GM12878 (cell line): ENCODE measurements around the gene ACACA. TPM values are rescaled to one million over a fixed set of nuclear protein-coding genes. Genes with fewer than 3 reads are reported as not detected.

Experiments used
- ATAC-seq: fragments of 200-7000 bp; cut with Tn5 transposase; 3 replicates; pipeline ENCODE4 v1.9.1; 2020; ENCODE audit warnings: mild to moderate bottlenecking, moderate library complexity
- BruUV-seq: library from RNA; stranded (reverse); fragments of 400-500 nt; replicated peaks from 2 replicates; lab custom pipeline; 2021; lab: Mats Ljungman, UMichigan
- CTCF ChIA-PET: fragments of 300-600 bp; sonication (Branson Sonifier 250); formaldehyde crosslinking; extraction: SDS; loops from one replicate; lab custom pipeline; 2021; ENCODE audit warnings: inconsistent platforms; lab: Yijun Ruan, JAX
- POLR2A ChIA-PET: fragments of 350-600 bp; formaldehyde crosslinking; extraction: SDS; loops from one replicate; lab custom pipeline; 2021; ENCODE audit warnings: inconsistent platforms; lab: Charles Lee
- RAD21 ChIA-PET: fragments of 300-600 bp; sonication (Branson Sonifier 250); formaldehyde crosslinking; loops from one replicate; lab custom pipeline; 2023; ENCODE audit warnings: antibody characterized with exemption; ENCODE audit not compliant: unreplicated experiment; lab: Charles Lee
- SMC1A ChIA-PET: fragments of 300-600 bp; sonication (Branson Sonifier 250); formaldehyde crosslinking; loops from one replicate; lab custom pipeline; 2023; ENCODE audit not compliant: unreplicated experiment, uncharacterized antibody; lab: Charles Lee
- DNase-seq: peaks from one replicate; pipeline ENCODE4 v3.0.0-alpha.2; 2011; ENCODE audit warnings: low read depth, low spot score
- FAIRE-seq: peaks from 3 replicates; lab custom pipeline; 2011; peaks lifted over from hg19 to GRCh38; lab: Jason Lieb, UNC
- H2AFZ ChIP-seq: 2 replicates; pipeline ENCODE4 v1.6.0; 2011; ENCODE audit warnings: low read depth, low read length, control low read depth; ENCODE audit not compliant: control insufficient read depth
- H3K27ac ChIP-seq: 2 replicates; pipeline ENCODE4 v1.5.1; 2011; ENCODE audit warnings: control low read depth; ENCODE audit not compliant: control insufficient read depth, insufficient read depth
- H3K27me3 ChIP-seq, 2 experiments: replicated peaks in 1 of 2; 2 replicates each; pipeline versions ENCODE4 v1.6.0 to v1.6.1; 2011; ENCODE audit warnings: low read length in 1 of 2; ENCODE audit not compliant: control insufficient read depth in 2 of 2, insufficient read depth in 2 of 2
- H3K36me3 ChIP-seq, 2 experiments: 2 replicates each; pipeline ENCODE4 v1.5.1; 2011; ENCODE audit warnings: low read length in 1 of 2; ENCODE audit not compliant: control insufficient read depth in 2 of 2, insufficient read depth in 2 of 2
- H3K4me1 ChIP-seq: 2 replicates; pipeline ENCODE4 v1.6.1; 2011; ENCODE audit warnings: mild to moderate bottlenecking, low read length, moderate library complexity, mixed read lengths; ENCODE audit not compliant: control insufficient read depth, insufficient read depth
- H3K4me2 ChIP-seq: 2 replicates; pipeline ENCODE4 v1.6.0; 2011; ENCODE audit warnings: control low read depth; ENCODE audit not compliant: control insufficient read depth, insufficient read depth
- H3K4me3 ChIP-seq: fragments of 200-600 bp; sonication (generic); 2 replicates; pipeline ENCODE4 v1.5.1; 2016
- H3K79me2 ChIP-seq: 2 replicates; pipeline ENCODE4 v1.6.0; 2011; ENCODE audit warnings: low read length; ENCODE audit not compliant: control insufficient read depth, insufficient read depth
- H3K9ac ChIP-seq: 2 replicates; pipeline ENCODE4 v1.8.0; 2011; ENCODE audit warnings: low read length, control low read depth, mixed read lengths; ENCODE audit not compliant: control insufficient read depth, insufficient read depth
- H3K9me3 ChIP-seq: replicated peaks from 3 replicates; pipeline ENCODE4 v1.5.1; 2011; ENCODE audit warnings: mild to moderate bottlenecking, low read length; ENCODE audit not compliant: control insufficient read depth, insufficient read depth
- H4K20me1 ChIP-seq: 2 replicates; pipeline ENCODE4 v1.6.0; 2011; ENCODE audit not compliant: control insufficient read depth, insufficient read depth
- BCL11A ChIP-seq: IDR thresholded peaks from 2 replicates; pipeline ENCODE4 v1.6.1; 2011; ENCODE audit warnings: low read depth, low read length
- CEBPZ ChIP-seq: fragments of 150-350 bp; IDR thresholded peaks from 2 replicates; pipeline ENCODE4 v1.6.1; 2016; ENCODE audit warnings: low read depth, low read length
- FOXK2 ChIP-seq: fragments of 450-650 bp; IDR thresholded peaks from 2 replicates; pipeline ENCODE4 v1.6.1; 2017; ENCODE audit warnings: mild to moderate bottlenecking, moderate library complexity
- HDAC6 ChIP-seq: fragments of 200-600 bp; sonication (generic); IDR thresholded peaks from one replicate; pipeline ENCODE4 v1.8.0; 2017; ENCODE audit warnings: antibody characterized with exemption; ENCODE audit not compliant: unreplicated experiment
- IKZF2 ChIP-seq, 2 experiments: fragments of 450-650 bp; IDR thresholded peaks; 2 replicates each; pipeline ENCODE4 v1.6.1; 2017; ENCODE audit warnings: mild to moderate bottlenecking in 2 of 2, moderate library complexity in 2 of 2
- MTA3 ChIP-seq: IDR thresholded peaks from 2 replicates; pipeline ENCODE4 v1.6.1; 2012; ENCODE audit warnings: low read length, inconsistent platforms, borderline replicate concordance
- NFIC ChIP-seq: IDR thresholded peaks from 2 replicates; pipeline ENCODE4 v1.6.1; 2012; ENCODE audit warnings: low read depth, mild to moderate bottlenecking, inconsistent platforms, low read length, moderate library complexity
- NR2F1 ChIP-seq: fragments of 450-650 bp; conservative IDR thresholded peaks from 2 replicates; pipeline ENCODE4 v1.6.1; 2017; ENCODE audit warnings: mild to moderate bottlenecking
- PAX8 ChIP-seq: fragments of 450-650 bp; IDR thresholded peaks from 2 replicates; pipeline ENCODE4 v1.6.1; 2017; ENCODE audit warnings: mild to moderate bottlenecking, moderate library complexity
- SMAD1 ChIP-seq: fragments of 450-650 bp; IDR thresholded peaks from 2 replicates; pipeline ENCODE4 v1.6.1; 2018; ENCODE audit warnings: mild to moderate bottlenecking, low read depth; ENCODE audit not compliant: partially characterized antibody
- SMC3 ChIP-seq: IDR thresholded peaks from 2 replicates; pipeline ENCODE4 v1.6.1; 2011; ENCODE audit warnings: low read length, improper control_type of control experiment, borderline replicate concordance
- TBL1XR1 ChIP-seq: IDR thresholded peaks from 2 replicates; pipeline ENCODE4 v1.6.1; 2012; ENCODE audit warnings: low read depth, low read length, improper control_type of control experiment
- TCF12 ChIP-seq: IDR thresholded peaks from 2 replicates; pipeline ENCODE4 v1.6.1; 2011; ENCODE audit warnings: low read depth, mild to moderate bottlenecking, low read length
- USF2 ChIP-seq: IDR thresholded peaks from 2 replicates; pipeline ENCODE4 v1.6.1; 2011; ENCODE audit warnings: low read depth, low read length, improper control_type of control experiment, borderline replicate concordance
- ZNF592 ChIP-seq: fragments of 450-650 bp; IDR thresholded peaks from 2 replicates; pipeline ENCODE4 v1.6.1; 2017; ENCODE audit warnings: mild to moderate bottlenecking, moderate library complexity
- WGBS: methylation state at CpG from one replicate; pipeline ENCODE4 v1.1.6; 2016; ENCODE audit warnings: low lambda C conversion rate; ENCODE audit not compliant: insufficient replicate concordance, insufficient coverage; ENCODE audit errors: missing lambda C conversion rate; 5-methylcytosine and 5-hydroxymethylcytosine counted together
- in situ Hi-C: fragments of 300-500 bp; cut with MboI; formaldehyde crosslinking; loops from 9 replicates; pipeline ENCODE4 v1.14.3; 2018; ENCODE audit warnings: mixed read lengths
- intact Hi-C: fragments of 100-400 bp; cut with micrococcal nuclease; formaldehyde crosslinking; loops from one replicate; pipeline ENCODE4 v1.14.2; 2022; ENCODE audit not compliant: unreplicated experiment
- polyA plus RNA-seq, 11 experiments: library from polyadenylated mRNA; depleted of rRNA in 4 of 11; unstranded in 6 of 11; stranded (reverse) in 5 of 11; fragments of >200 nt; fragmentation: Nextera tagmentation in 4 of 11; fragmentation: Illumina TruSeq in 1 of 11; extraction: Ambion mirVana in 4 of 11; extraction: Trizol in 1 of 11; gene quantifications; 1 replicate in 1 of 11; 2 replicates in 10 of 11; pipeline versions ENCODE4 v1.2.1 to v1.2.3, GENCODE V29; 2011 to 2016; ENCODE audit warnings: inconsistent platforms in 2 of 11, missing spikeins in 2 of 11, low read depth in 1 of 11
- total RNA-seq, 4 experiments: library from RNA; depleted of rRNA in 3 of 4; stranded (reverse); fragments of >200 nt in 3 of 4; fragmentation: Illumina TruSeq in 1 of 4; extraction: Trizol in 1 of 4; gene quantifications; 2 replicates each; pipeline versions ENCODE4 v1.2.1 to v1.2.3, GENCODE V29; 2013 to 2021

Gene ACACA
- total and polyA plus RNA-seq, 10 of the 15 experiments (the other 5 are each of a cell fraction or from before 2014, with no cell fraction given), result 12.9 to 74.2 (median 32.0) TPM

GRCh38 chr17:37305406-37305905, 101.2 kb downstream of the ACACA start:
- H3K9me3 ChIP-seq, result no peaks in the 10 kb centered on the region
- no peak overlapping the region for H3K4me3 ChIP-seq
- CTCF ChIA-PET, result interaction anchor here (0.9 kb wide), 1 partner anchor 209 kb away, joined by 3 read pairs; no protein-coding TSS in a partner anchor
- DNase-seq, result no peak
- H3K27me3 ChIP-seq, result no peaks in the 10 kb centered on the region
- no peaks in the 10 kb centered on the region for H3K36me3 ChIP-seq
- RAD21 ChIA-PET, result no interaction called here
- SMC1A ChIA-PET, result no interaction called here
- WGBS, result 90% methylated on average over 2 of the region's 2 CpGs
- no peak overlapping the region for H3K27ac ChIP-seq
- no peaks in the 10 kb centered on the region for H3K4me1 ChIP-seq
- no TSS peak for BruUV-seq
- no peaks in the 10 kb centered on the region for H4K20me1 ChIP-seq
- intact Hi-C loops (no loop called here), in situ Hi-C loops (no loop called here)
- TF ChIP-seq SMAD1 (no peak), PAX8 (no peak), BCL11A (no peak), IKZF2 (IDR thresholded peaks at IDR 0.05) (no peak), SMC3 (no peak), FOXK2 (no peak), CEBPZ (no peak), TCF12 (no peak), MTA3 (no peak), NFIC (no peak), TBL1XR1 (no peak), HDAC6 (no peak), USF2 (no peak), ZNF592 (no peak), NR2F1 (no peak)
- POLR2A ChIA-PET, result interaction anchor here (0.6 to 1.2 kb wide), 3 partner anchors 27 to 293 kb away, joined by 3 to 6 read pairs (median 3); no protein-coding TSS in a partner anchor
- no peak for ATAC-seq
- no peak overlapping the region for H3K4me2 ChIP-seq
- no peak overlapping the region for H2AFZ ChIP-seq
- FAIRE-seq, result no peak
- no peaks in the 10 kb centered on the region for H3K79me2 ChIP-seq
- H3K9ac ChIP-seq, result no peak overlapping the region
